Spleen (tissue), 7 donors: ENCODE data around the gene YTHDF1.

Source experiments
- CTCF ChIP-seq, 11 experiments: fragments of 200-600 bp in 7 of 11; fragments of 450-650 bp in 4 of 11; sonication (generic) in 4 of 11; IDR thresholded peaks in 8 of 11; conservative IDR thresholded peaks in 3 of 11; 1 replicate in 7 of 11; 2 replicates in 4 of 11; pipeline versions ENCODE4 v1.4.0 to v1.8.0; 2016 to 2021; ENCODE audit warnings: antibody characterized with exemption in 11 of 11, inconsistent platforms in 4 of 11, mild to moderate bottlenecking in 1 of 11
- POLR2A ChIP-seq, 3 donors: fragments of 450-650 bp; IDR thresholded peaks; one replicate each; pipeline ENCODE4 v1.5.1; 2017; ENCODE audit warnings: antibody characterized with exemption in 3 of 3, mild to moderate bottlenecking in 1 of 3
- donor health status: DM: no; HTN: no; CAD: no; lungs with moderate emphysema.
- donor health status: DM: no; HTN: no; CAD: no.
- donor health status: DM: no; HTN: no; CAD: no.

GRCh38 chr20:63153254-63154221 is 62.4 kb downstream of the YTHDF1 start:
- TF ChIP-seq POLR2A (IDR thresholded peaks at IDR 0.05) = no peak
- no peak for TF ChIP-seq CTCF (IDR thresholded peaks at IDR 0.05 in 8 of 11, conservative IDR thresholded peaks at IDR 0.05 in 3 of 11)
